ENCODE data around the gene FAM170B. TPM values are rescaled to one million over a fixed set of nuclear protein-coding genes. Genes with fewer than 3 reads are reported as not detected.

The FAM170B gene
- total RNA-seq, 4 donors from 2014 or later: not detected

- no peak overlapping the region for H3K27ac ChIP-seq
- H3K9me3 ChIP-seq: no peaks in the 10 kb centered on the region
- intact Hi-C loops (cut with DNase I; ENCODE audit: low total_unique reads): loop anchor here (5.0 kb wide), 1 partner anchor 192 kb away; no protein-coding TSS in a partner anchor
- DNase-seq: no peak
- no peaks in the 10 kb centered on the region for H3K27me3 ChIP-seq
- H3K4me1 ChIP-seq: no peaks in the 10 kb centered on the region
- H3K4me3 ChIP-seq: no peak overlapping the region
- TF ChIP-seq, protein P1, sequence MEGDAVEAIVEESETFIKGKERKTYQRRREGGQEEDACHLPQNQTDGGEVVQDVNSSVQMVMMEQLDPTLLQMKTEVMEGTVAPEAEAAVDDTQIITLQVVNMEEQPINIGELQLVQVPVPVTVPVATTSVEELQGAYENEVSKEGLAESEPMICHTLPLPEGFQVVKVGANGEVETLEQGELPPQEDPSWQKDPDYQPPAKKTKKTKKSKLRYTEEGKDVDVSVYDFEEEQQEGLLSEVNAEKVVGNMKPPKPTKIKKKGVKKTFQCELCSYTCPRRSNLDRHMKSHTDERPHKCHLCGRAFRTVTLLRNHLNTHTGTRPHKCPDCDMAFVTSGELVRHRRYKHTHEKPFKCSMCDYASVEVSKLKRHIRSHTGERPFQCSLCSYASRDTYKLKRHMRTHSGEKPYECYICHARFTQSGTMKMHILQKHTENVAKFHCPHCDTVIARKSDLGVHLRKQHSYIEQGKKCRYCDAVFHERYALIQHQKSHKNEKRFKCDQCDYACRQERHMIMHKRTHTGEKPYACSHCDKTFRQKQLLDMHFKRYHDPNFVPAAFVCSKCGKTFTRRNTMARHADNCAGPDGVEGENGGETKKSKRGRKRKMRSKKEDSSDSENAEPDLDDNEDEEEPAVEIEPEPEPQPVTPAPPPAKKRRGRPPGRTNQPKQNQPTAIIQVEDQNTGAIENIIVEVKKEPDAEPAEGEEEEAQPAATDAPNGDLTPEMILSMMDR (IDR thresholded peaks at IDR 0.05): no peak
- no peak for TF ChIP-seq POLR2A (IDR thresholded peaks at IDR 0.05)
- H3K36me3 ChIP-seq: no peaks in the 10 kb centered on the region
Measured at GRCh38 chr10:49168831-49169500, 35.1 kb upstream of the FAM170B start.

GRCh38 chr10:49168171-49168540 lies 34.3 kb upstream of the FAM170B start:
- Histone ChIP-seq H3K36me3 (no peaks in the 10 kb centered on the region), H3K4me1 (no peaks in the 10 kb centered on the region), H3K4me3 (no peak overlapping the region), H3K27ac (no peak overlapping the region), H3K9me3 (no peaks in the 10 kb centered on the region), H3K27me3 (no peaks in the 10 kb centered on the region)
- no peak for DNase-seq
- intact Hi-C loops (cut with DNase I; ENCODE audit: low total_unique reads): loop anchor here (5.0 kb wide), 1 partner anchor 191 kb away; no protein-coding TSS in a partner anchor
- no peak for TF ChIP-seq POLR2A (IDR thresholded peaks at IDR 0.05)
- TF ChIP-seq, protein P1 (IDR thresholded peaks at IDR 0.05): no peak

DNA sequence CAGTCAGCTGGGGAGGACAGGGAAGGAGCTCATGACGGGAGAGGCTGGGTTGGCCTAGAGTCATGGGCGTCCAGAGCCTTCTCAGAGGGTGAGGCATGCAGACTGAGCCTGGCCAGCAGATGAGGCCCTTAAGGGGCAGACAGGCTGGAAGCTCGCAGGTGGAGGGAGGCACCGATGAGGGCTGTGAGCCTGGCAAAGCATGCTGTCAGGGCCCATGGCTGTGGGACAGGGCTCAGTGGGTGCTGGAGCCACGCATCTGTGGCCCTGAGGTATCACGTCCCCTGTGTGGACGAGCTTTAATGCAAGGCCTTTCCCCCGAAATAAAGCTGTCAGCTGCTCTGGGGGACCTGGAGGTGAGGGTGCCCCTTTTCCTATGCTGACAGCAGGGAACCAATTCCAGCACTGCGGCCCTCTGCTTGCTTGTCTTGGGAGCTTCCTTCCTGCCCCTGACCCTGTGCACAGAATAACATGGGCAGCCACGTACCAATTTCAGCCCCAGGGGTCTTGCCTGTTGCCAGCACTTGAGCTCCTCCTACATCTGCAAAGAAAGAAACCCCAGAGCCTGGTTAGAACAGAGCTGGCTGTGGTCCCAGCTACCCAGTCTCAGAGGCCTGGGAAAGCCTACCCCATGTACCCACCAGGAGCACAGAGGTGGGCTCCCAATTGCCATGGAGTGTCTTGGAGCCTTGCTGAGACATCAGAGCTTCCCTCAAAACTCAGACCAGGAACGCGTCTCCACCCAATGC lies 33.8 kb upstream of the FAM170B start:
- TF ChIP-seq, protein P1 (IDR thresholded peaks at IDR 0.05): no peak
- TF ChIP-seq POLR2A (IDR thresholded peaks at IDR 0.05): no peak
- no peak overlapping the region for H3K27ac ChIP-seq
- no peaks in the 10 kb centered on the region for H3K9me3 ChIP-seq
- no peak for DNase-seq
- no peaks in the 10 kb centered on the region for H3K27me3 ChIP-seq
- intact Hi-C loops (cut with DNase I; ENCODE audit: low total_unique reads): loop anchor here (5.0 kb wide), 1 partner anchor 190 kb away; no protein-coding TSS in a partner anchor
- H3K4me3 ChIP-seq: no peak overlapping the region
- H3K4me1 ChIP-seq: no peaks in the 10 kb centered on the region
- H3K36me3 ChIP-seq: no peaks in the 10 kb centered on the region

DNA sequence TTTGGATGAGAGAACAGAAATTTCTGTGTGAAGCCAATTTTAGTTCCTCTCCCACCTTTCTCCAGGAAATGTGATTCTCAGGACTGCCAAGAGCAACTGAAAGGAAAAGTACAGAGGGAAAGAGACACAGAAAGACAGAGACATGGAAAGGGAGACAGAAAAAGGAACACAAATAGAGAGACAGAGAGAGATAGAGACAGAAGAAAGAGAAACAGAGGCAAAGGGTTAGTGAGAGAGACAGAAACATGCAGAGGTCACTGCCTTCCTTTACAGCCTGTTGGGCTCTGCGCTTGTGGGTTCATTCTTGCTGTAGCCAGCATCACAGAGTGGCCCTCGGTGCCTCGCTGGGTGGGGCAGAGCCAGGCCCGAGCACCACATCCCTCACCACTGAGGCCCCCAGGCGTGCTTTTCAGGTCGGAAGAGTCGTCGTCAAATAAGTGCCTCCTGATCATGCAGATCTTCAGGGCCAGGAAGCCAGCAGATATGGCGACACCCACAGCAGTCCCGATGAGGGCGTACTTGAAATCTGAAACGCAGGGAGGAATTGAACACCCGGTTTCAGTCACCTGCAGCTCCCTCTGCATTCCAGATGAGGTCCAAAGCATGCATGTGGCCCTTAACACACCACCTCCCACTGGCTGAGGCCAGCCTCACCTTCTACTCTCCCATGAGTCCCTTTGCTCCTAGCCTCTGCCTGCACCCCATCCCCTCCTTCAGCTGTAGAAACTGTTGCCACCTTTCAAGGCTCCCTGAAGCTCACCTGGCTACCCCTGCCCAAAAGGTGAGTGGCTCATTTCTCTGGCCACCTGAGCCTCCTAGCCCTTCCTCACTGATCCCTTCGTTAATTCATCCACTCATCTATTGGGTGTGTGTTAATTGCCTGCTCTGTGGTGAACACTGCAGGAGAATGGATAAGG lies 32.9 kb upstream of the FAM170B start:
- no peak for DNase-seq
- Histone ChIP-seq H3K27ac (no peak overlapping the region), H3K9me3 (no peaks in the 10 kb centered on the region), H3K36me3 (no peaks in the 10 kb centered on the region), H3K27me3 (no peaks in the 10 kb centered on the region), H3K4me1 (no peaks in the 10 kb centered on the region), H3K4me3 (no peak overlapping the region)
- TF ChIP-seq, protein P1 (IDR thresholded peaks at IDR 0.05): no peak
- no peak for TF ChIP-seq POLR2A (IDR thresholded peaks at IDR 0.05)
- intact Hi-C loops (cut with DNase I; ENCODE audit: low total_unique reads): loop anchor here (5.0 kb wide), 1 partner anchor 189 kb away; no protein-coding TSS in a partner anchor

Data from uterus (tissue), 4 donors.